PC-3 (cell line): ENCODE results near the gene SCAF4. TPM values are rescaled to one million over a fixed set of nuclear protein-coding genes. Genes with fewer than 3 reads are reported as not detected.

Experiments used
- ATAC-seq: fragments of 200-7000 bp; cut with Tn5 transposase; 2 replicates; pipeline ENCODE4 v1.9.1; 2020; ENCODE audit warnings: mild to moderate bottlenecking, moderate library complexity
- BruUV-seq: library from RNA; stranded (reverse); fragments of 400-500 nt; replicated peaks from 2 replicates; lab custom pipeline; 2021; lab: Mats Ljungman, UMichigan
- CTCF ChIA-PET: fragments of 300-600 bp; sonication (Branson Sonifier 250); formaldehyde crosslinking; loops from one replicate; lab custom pipeline; 2022; ENCODE audit warnings: antibody characterized with exemption; lab: Charles Lee
- POLR2A ChIA-PET: fragments of 300-600 bp; sonication (Branson Sonifier 250); formaldehyde crosslinking; loops from one replicate; lab custom pipeline; 2022; ENCODE audit warnings: antibody characterized with exemption; ENCODE audit not compliant: unreplicated experiment; lab: Charles Lee
- DNase-seq: peaks from one replicate; pipeline ENCODE4 v3.0.0-alpha.2; 2015
- H2AFZ ChIP-seq: fragments of 300-600 bp; sonication (generic); 2 replicates; pipeline ENCODE4 v1.6.0; 2016; ENCODE audit warnings: antibody characterized with exemption, low read length
- H3F3A ChIP-seq: fragments of 300-600 bp; sonication (generic); one replicate; pipeline ENCODE4 v1.6.0; 2017; ENCODE audit warnings: antibody characterized with exemption, low read length, control low read depth, mild to moderate bottlenecking; ENCODE audit not compliant: unreplicated experiment
- H3K27ac ChIP-seq: fragments of 300-600 bp; sonication (generic); 2 replicates; pipeline ENCODE4 v1.5.1; 2016; ENCODE audit warnings: mild to moderate bottlenecking, low read length
- H3K27me3 ChIP-seq: fragments of 300-600 bp; sonication (generic); 2 replicates; pipeline ENCODE4 v1.6.1; 2016; ENCODE audit warnings: low read length, mixed read lengths
- H3K36me3 ChIP-seq: fragments of 300-600 bp; sonication (generic); 2 replicates; pipeline ENCODE4 v1.6.1; 2016; ENCODE audit warnings: low read depth, mixed run types, low read length, mixed read lengths
- H3K4me1 ChIP-seq: fragments of 300-600 bp; sonication (generic); 2 replicates; pipeline ENCODE4 v1.5.1; 2016; ENCODE audit warnings: low read length; ENCODE audit not compliant: insufficient read depth
- H3K4me2 ChIP-seq: fragments of 300-600 bp; sonication (generic); 2 replicates; pipeline ENCODE4 v1.6.0; 2016; ENCODE audit warnings: low read length
- H3K4me3 ChIP-seq: fragments of 300-600 bp; sonication (generic); 2 replicates; pipeline ENCODE4 v1.5.1; 2016; ENCODE audit warnings: mild to moderate bottlenecking, low read length, mixed read lengths
- H3K79me2 ChIP-seq: fragments of 300-600 bp; sonication (generic); 2 replicates; pipeline ENCODE4 v1.6.1; 2017; ENCODE audit warnings: low read length, mixed read lengths
- H3K9ac ChIP-seq: fragments of 300-600 bp; sonication (generic); 2 replicates; pipeline ENCODE4 v1.6.0; 2016; ENCODE audit warnings: mild to moderate bottlenecking, low read length
- H3K9me2 ChIP-seq: fragments of 300-600 bp; sonication (generic); replicated peaks from 2 replicates; pipeline ENCODE4 v1.6.1; 2016; ENCODE audit warnings: mixed run types, low read length, mixed read lengths
- H3K9me3 ChIP-seq: fragments of 300-600 bp; sonication (generic); 2 replicates; pipeline ENCODE4 v1.6.1; 2016; ENCODE audit warnings: low read length, mixed read lengths
- H4K20me1 ChIP-seq: fragments of 300-600 bp; sonication (generic); 2 replicates; pipeline ENCODE4 v1.6.1; 2016; ENCODE audit warnings: low read length, mixed read lengths
- EZH2 ChIP-seq: fragments of 300-600 bp; sonication (generic); IDR thresholded peaks from one replicate; pipeline ENCODE4 v1.6.1; 2017; ENCODE audit warnings: antibody characterized with exemption, mild to moderate bottlenecking, low read length; ENCODE audit not compliant: unreplicated experiment
- EZH2phosphoT487 ChIP-seq: fragments of 300-600 bp; sonication (generic); IDR thresholded peaks from 2 replicates; pipeline ENCODE4 v1.6.1; 2018; ENCODE audit warnings: mild to moderate bottlenecking, antibody characterized with exemption, low read length, borderline replicate concordance
- intact Hi-C: fragments of 100-400 bp; cut with micrococcal nuclease; formaldehyde crosslinking; loops from 2 replicates; pipeline ENCODE4 v1.9.0; 2023
- total RNA-seq: library from RNA; depleted of rRNA; stranded (reverse); fragments of >200 nt; gene quantifications from 2 replicates; pipeline ENCODE4 v1.2.3, GENCODE V29; 2014
- TF ChIP-seq, protein P1 (sequence below): fragments of 300-600 bp; sonication (generic); conservative IDR thresholded peaks from 2 replicates; pipeline ENCODE4 v1.5.1; 2017; ENCODE audit warnings: antibody characterized with exemption, low read depth, mild to moderate bottlenecking, low read length

Gene SCAF4
- total RNA-seq, 1 experiment from 2014 or later = 11.2 TPM

- Histone ChIP-seq H2AFZ (no peak overlapping the region), H3K4me3 (no peak overlapping the region), H3F3A (no peaks in the 10 kb centered on the region), H3K9ac (no peak overlapping the region), H3K4me2 (no peak overlapping the region), H3K9me3 (no peaks in the 10 kb centered on the region), H3K36me3 (no peaks in the 10 kb centered on the region), H3K79me2 (no peaks in the 10 kb centered on the region), H4K20me1 (no peaks in the 10 kb centered on the region), H3K27ac (no peak overlapping the region), H3K27me3 (no peaks in the 10 kb centered on the region), H3K9me2 (no peaks in the 10 kb centered on the region), H3K4me1 (no peaks in the 10 kb centered on the region)
- intact Hi-C loops = no loop called here
- ChIA-PET CTCF (no interaction called here), POLR2A (no interaction called here)
- DNase-seq = peak; percentile 4
- BruUV-seq = no TSS peak
- TF ChIP-seq, protein P1, sequence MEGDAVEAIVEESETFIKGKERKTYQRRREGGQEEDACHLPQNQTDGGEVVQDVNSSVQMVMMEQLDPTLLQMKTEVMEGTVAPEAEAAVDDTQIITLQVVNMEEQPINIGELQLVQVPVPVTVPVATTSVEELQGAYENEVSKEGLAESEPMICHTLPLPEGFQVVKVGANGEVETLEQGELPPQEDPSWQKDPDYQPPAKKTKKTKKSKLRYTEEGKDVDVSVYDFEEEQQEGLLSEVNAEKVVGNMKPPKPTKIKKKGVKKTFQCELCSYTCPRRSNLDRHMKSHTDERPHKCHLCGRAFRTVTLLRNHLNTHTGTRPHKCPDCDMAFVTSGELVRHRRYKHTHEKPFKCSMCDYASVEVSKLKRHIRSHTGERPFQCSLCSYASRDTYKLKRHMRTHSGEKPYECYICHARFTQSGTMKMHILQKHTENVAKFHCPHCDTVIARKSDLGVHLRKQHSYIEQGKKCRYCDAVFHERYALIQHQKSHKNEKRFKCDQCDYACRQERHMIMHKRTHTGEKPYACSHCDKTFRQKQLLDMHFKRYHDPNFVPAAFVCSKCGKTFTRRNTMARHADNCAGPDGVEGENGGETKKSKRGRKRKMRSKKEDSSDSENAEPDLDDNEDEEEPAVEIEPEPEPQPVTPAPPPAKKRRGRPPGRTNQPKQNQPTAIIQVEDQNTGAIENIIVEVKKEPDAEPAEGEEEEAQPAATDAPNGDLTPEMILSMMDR = no peak
- no peak for TF ChIP-seq EZH2
- TF ChIP-seq EZH2phosphoT487 = no peak
- no peak for ATAC-seq
These were observed 46.6 kb upstream of the SCAF4 start for GRCh38 chr21:31778546-31778945.

GRCh38 chr21:31777857-31778256 lies 45.9 kb upstream of the SCAF4 start:
- Histone ChIP-seq H3K27me3 (no peaks in the 10 kb centered on the region), H3K36me3 (no peaks in the 10 kb centered on the region), H3K4me1 (no peaks in the 10 kb centered on the region), H3K9me2 (no peaks in the 10 kb centered on the region), H3K4me2 (no peak overlapping the region), H3K27ac (no peak overlapping the region), H3K9me3 (no peaks in the 10 kb centered on the region), H4K20me1 (no peaks in the 10 kb centered on the region), H3K79me2 (no peaks in the 10 kb centered on the region), H3K4me3 (no peak overlapping the region), H3K9ac (no peak overlapping the region), H2AFZ (no peak overlapping the region), H3F3A (no peaks in the 10 kb centered on the region)
- DNase-seq = no peak
- CTCF ChIA-PET = no interaction called here
- ATAC-seq = no peak
- intact Hi-C loops = no loop called here
- TF ChIP-seq EZH2phosphoT487 (no peak), EZH2 (no peak)
- TF ChIP-seq, protein P1 = no peak
- no TSS peak for BruUV-seq
- POLR2A ChIA-PET = no interaction called here

DNA sequence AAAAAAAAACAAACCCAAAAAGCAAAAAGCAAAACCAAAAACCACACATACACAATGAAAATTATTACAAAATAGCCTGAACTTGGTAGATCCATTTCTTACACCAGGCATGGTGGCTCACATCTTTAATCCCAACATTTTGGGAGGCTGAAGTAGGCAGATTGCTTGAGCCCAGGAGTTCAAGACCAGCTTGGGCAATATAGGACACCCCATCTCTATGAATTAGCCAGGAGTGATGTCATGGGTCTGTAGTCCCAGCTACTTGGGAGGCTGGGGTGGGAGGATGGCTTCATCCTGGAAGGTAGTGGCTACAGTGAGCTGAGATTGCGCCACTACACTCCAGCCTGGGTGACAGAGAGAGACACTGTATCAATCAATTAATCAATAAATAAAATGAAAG lies 42.1 kb upstream of the SCAF4 start:
- Histone ChIP-seq H3K4me1 (no peaks in the 10 kb centered on the region), H3F3A (no peaks in the 10 kb centered on the region), H3K27me3 (no peaks in the 10 kb centered on the region), H3K27ac (no peak overlapping the region), H3K79me2 (no peaks in the 10 kb centered on the region), H4K20me1 (no peaks in the 10 kb centered on the region), H3K4me2 (no peak overlapping the region), H3K9me3 (no peaks in the 10 kb centered on the region), H3K9me2 (no peaks in the 10 kb centered on the region), H3K9ac (no peak overlapping the region), H3K4me3 (no peak overlapping the region), H3K36me3 (no peaks in the 10 kb centered on the region), H2AFZ (no peak overlapping the region)
- CTCF ChIA-PET = no interaction called here
- DNase-seq = no peak
- ATAC-seq = no peak
- no TSS peak for BruUV-seq
- no peak for TF ChIP-seq EZH2phosphoT487
- no peak for TF ChIP-seq EZH2
- TF ChIP-seq, protein P1 = no peak
- POLR2A ChIA-PET = no interaction called here
- intact Hi-C loops = no loop called here
